Urinary bladder (tissue), 2 donors: Measurements from ENCODE around the gene SLC27A4. TPM values are rescaled to one million over a fixed set of nuclear protein-coding genes. Genes with fewer than 3 reads are reported as not detected.

Experiments used
- polyA plus RNA-seq: library from polyadenylated mRNA; stranded (reverse); fragments of 200-250 nt; gene quantifications from one replicate; pipeline ENCODE4 v1.2.3, GENCODE V29; 2013
- total RNA-seq: library from RNA; depleted of rRNA; stranded (reverse); fragments of >200 nt; gene quantifications from one replicate; pipeline ENCODE4 v1.2.3, GENCODE V29; 2014
- donor health status: healthy.

The SLC27A4 gene
- total and polyA plus RNA-seq, 2 donors = 8.1 to 23.1 TPM

Other genes starting within 250 kb of the SLC27A4 start
- 21.1 TPM for gene PTGES2, start 212.8 kb upstream of the SLC27A4 start, total RNA-seq
- 59.6 TPM for gene PTGES2, start 212.8 kb upstream of the SLC27A4 start, polyA plus RNA-seq
- 1.9 TPM for gene LCN2, start 191.1 kb upstream of the SLC27A4 start, total RNA-seq
- gene LCN2, start 191.1 kb upstream of the SLC27A4 start, polyA plus RNA-seq = 23.0 TPM
- gene BBLN, start 180.3 kb upstream of the SLC27A4 start, total RNA-seq = 25.7 TPM
- gene BBLN, start 180.3 kb upstream of the SLC27A4 start, polyA plus RNA-seq = 144 TPM
- gene CIZ1, start 149.0 kb upstream of the SLC27A4 start, total RNA-seq = 23.6 TPM
- 95.8 TPM for gene CIZ1, start 149.0 kb upstream of the SLC27A4 start, polyA plus RNA-seq
- gene DNM1, start 137.1 kb upstream of the SLC27A4 start, total RNA-seq = 68.3 TPM
- 15.2 TPM for gene DNM1, start 137.1 kb upstream of the SLC27A4 start, polyA plus RNA-seq
- 147 TPM for gene GOLGA2, start 64.5 kb upstream of the SLC27A4 start, total RNA-seq
- gene GOLGA2, start 64.5 kb upstream of the SLC27A4 start, polyA plus RNA-seq = 88.9 TPM
- 17.4 TPM for gene SWI5, start 64.3 kb upstream of the SLC27A4 start, total RNA-seq
- gene SWI5, start 64.3 kb upstream of the SLC27A4 start, polyA plus RNA-seq = 34.5 TPM
- 13.7 TPM for gene TRUB2, start 18.1 kb upstream of the SLC27A4 start, total RNA-seq
- gene TRUB2, start 18.1 kb upstream of the SLC27A4 start, polyA plus RNA-seq = 14.8 TPM
- 23.1 TPM for gene COQ4, start 17.7 kb upstream of the SLC27A4 start, total RNA-seq
- 41.6 TPM for gene COQ4, start 17.7 kb upstream of the SLC27A4 start, polyA plus RNA-seq
- gene URM1, start 30.8 kb downstream of the SLC27A4 start, total RNA-seq = 21.1 TPM
- 71.1 TPM for gene URM1, start 30.8 kb downstream of the SLC27A4 start, polyA plus RNA-seq
- gene CERCAM, start 80.3 kb downstream of the SLC27A4 start, total RNA-seq = 50.3 TPM
- 41.6 TPM for gene CERCAM, start 80.3 kb downstream of the SLC27A4 start, polyA plus RNA-seq
- 27.5 TPM for gene ODF2, start 115.5 kb downstream of the SLC27A4 start, total RNA-seq
- gene ODF2, start 115.5 kb downstream of the SLC27A4 start, polyA plus RNA-seq = 25.4 TPM
- gene GLE1, start 164.2 kb downstream of the SLC27A4 start, total RNA-seq = 13.5 TPM
- gene GLE1, start 164.2 kb downstream of the SLC27A4 start, polyA plus RNA-seq = 19.2 TPM
- gene SPTAN1, start 212.1 kb downstream of the SLC27A4 start, total RNA-seq = 308 TPM
- 148 TPM for gene SPTAN1, start 212.1 kb downstream of the SLC27A4 start, polyA plus RNA-seq